ENCODE results near the gene YPEL3.

GRCh38 chr16:30086291-30087140, 9.5 kb downstream of the YPEL3 start:
- TF ChIP-seq GATA2 (IDR thresholded peaks at IDR 0.05; ENCODE audit: low read depth, low read length) (no peak), GATA3 (IDR thresholded peaks at IDR 0.05; ENCODE audit: low read depth, low read length) (no peak)

Data from SH-SY5Y (cell line).